HG03064 (cell line): ENCODE results near the gene GPS1.

Experiments
- ATAC-seq: cut with Tn5 transposase; IDR thresholded peaks from one replicate; pipeline ENCODE4 v1.9.1; 2021; ENCODE audit warnings: low read depth; ENCODE audit not compliant: unreplicated experiment

The GPS1 gene

GRCh38 chr17:82013772-82014321 is 37.9 kb upstream of the GPS1 start:
- no peak for ATAC-seq

- ATAC-seq: no peak
Measured at GRCh38 chr17:82014432-82014831, 37.3 kb upstream of the GPS1 start.

- no peak for ATAC-seq
Measured at GRCh38 chr17:82014971-82015310, 36.8 kb upstream of the GPS1 start.

- no peak for ATAC-seq
Measured at GRCh38 chr17:82015311-82015971, 36.3 kb upstream of the GPS1 start.

- no peak for ATAC-seq
Measured at GRCh38 chr17:82016061-82016874, 35.4 kb upstream of the GPS1 start.

- ATAC-seq: no peak
Measured at GRCh38 chr17:82016875-82017459, 34.7 kb upstream of the GPS1 start.

- ATAC-seq: no peak
Measured at GRCh38 chr17:82017612-82018151, 34.0 kb upstream of the GPS1 start.

- ATAC-seq: no peak
Measured at GRCh38 chr17:82018152-82018988, 33.3 kb upstream of the GPS1 start.

- ATAC-seq: no peak
Measured at GRCh38 chr17:82018989-82019689, 32.6 kb upstream of the GPS1 start.

- ATAC-seq: no peak
Measured at GRCh38 chr17:82019690-82020571, 31.8 kb upstream of the GPS1 start.

GRCh38 chr17:82020572-82021106 is 31.1 kb upstream of the GPS1 start:
- no peak for ATAC-seq

GRCh38 chr17:82021107-82021899 is 30.4 kb upstream of the GPS1 start:
- ATAC-seq: no peak

- no peak for ATAC-seq
Measured at GRCh38 chr17:82021900-82022309, 29.8 kb upstream of the GPS1 start.

GRCh38 chr17:82022310-82022980 is 29.3 kb upstream of the GPS1 start, which contains the start of gene CENPX:
CENPX (minus strand) TSS chr17:82022878; CDS start chr17:82022861, 17 bp downstream.
- peak; percentile 60 for ATAC-seq

- peak; percentile 68 for ATAC-seq
Measured at GRCh38 chr17:82022981-82023446, 28.7 kb upstream of the GPS1 start, which contains the start of gene LRRC45. LRRC45 (plus strand) TSS chr17:82023305; CDS start chr17:82023644, 339 bp downstream.

- ATAC-seq: peak; percentile 19
Measured at GRCh38 chr17:82023447-82024241, 28.1 kb upstream of the GPS1 start.
